AG04449 (cell line): Measurements from ENCODE around the gene ABL1.

Source experiments
- CTCF ChIA-PET: fragments of 350-600 bp; formaldehyde crosslinking; extraction: SDS; loops from one replicate; lab custom pipeline; 2021; ENCODE audit warnings: antibody characterized with exemption; lab: Yijun Ruan, JAX
- POLR2A ChIA-PET: fragments of 400-600, 350-600 bp; formaldehyde crosslinking; extraction: SDS; loops from one replicate; lab custom pipeline; 2020; ENCODE audit warnings: antibody characterized with exemption, inconsistent platforms; lab: Yijun Ruan, JAX
- DNase-seq: peaks from one replicate; pipeline ENCODE4 v3.0.0-alpha.2; 2010; ENCODE audit warnings: low read depth, low spot score
- H3K4me3 ChIP-seq: 2 replicates; pipeline ENCODE4 v1.5.1; 2011; ENCODE audit warnings: low read depth, mild to moderate bottlenecking, control low read depth, low read length
- CTCF ChIP-seq: IDR thresholded peaks from one replicate; pipeline ENCODE4 v1.5.1; 2011; ENCODE audit warnings: mild to moderate bottlenecking, moderate library complexity, low read length, control low read depth, inconsistent platforms; ENCODE audit not compliant: insufficient read depth; ENCODE audit errors: missing control alignments

ABL1 gene

GRCh38 chr9:130901498-130902203, 66.6 kb downstream of the ABL1 start:
- TF ChIP-seq CTCF: no peak
- H3K4me3 ChIP-seq: no peak overlapping the region
- no peak for DNase-seq
- POLR2A ChIA-PET: no interaction called here
- CTCF ChIA-PET: interaction anchor here (1.7 kb wide), 1 partner anchor 97 kb away, joined by 5 read pairs; no protein-coding TSS in a partner anchor

- H3K4me3 ChIP-seq: no peak overlapping the region
- POLR2A ChIA-PET: no interaction called here
- no peak for DNase-seq
- CTCF ChIA-PET: interaction anchor here (1.0 to 1.7 kb wide), 2 partner anchors 9 to 96 kb away, joined by 3 to 5 read pairs; no protein-coding TSS in a partner anchor
- TF ChIP-seq CTCF: no peak
Measured at GRCh38 chr9:130902204-130903185, 67.4 kb downstream of the ABL1 start.

GRCh38 chr9:130903194-130904069, 68.4 kb downstream of the ABL1 start:
- no peak for DNase-seq
- H3K4me3 ChIP-seq: no peak overlapping the region
- ChIA-PET POLR2A (no interaction called here), CTCF (interaction anchor here (1.0 to 2.7 kb wide), 3 partner anchors 10 to 95 kb away, joined by 3 to 11 read pairs (median 5); no protein-coding TSS in a partner anchor)
- TF ChIP-seq CTCF: no peak

- H3K4me3 ChIP-seq: no peak overlapping the region
- no peak for TF ChIP-seq CTCF
- DNase-seq: no peak
- ChIA-PET CTCF (interaction anchor here (1.0 to 2.7 kb wide), 2 partner anchors 94 to 152 kb away, joined by 3 to 11 read pairs; no protein-coding TSS in a partner anchor), POLR2A (no interaction called here)
Measured at GRCh38 chr9:130904070-130905044, 69.3 kb downstream of the ABL1 start.
